Hair follicular keratinocyte (primary cell): ENCODE measurements around the gene CEND1. TPM values are rescaled to one million over a fixed set of nuclear protein-coding genes. Genes with fewer than 3 reads are reported as not detected.

Experiments used
- total RNA-seq: library from RNA; depleted of rRNA; stranded (reverse); fragments of >200 nt; gene quantifications from 2 replicates; pipeline ENCODE4 v1.2.3, GENCODE V29; 2015

CEND1 gene
- not detected in 2 replicates for total RNA-seq

DNA sequence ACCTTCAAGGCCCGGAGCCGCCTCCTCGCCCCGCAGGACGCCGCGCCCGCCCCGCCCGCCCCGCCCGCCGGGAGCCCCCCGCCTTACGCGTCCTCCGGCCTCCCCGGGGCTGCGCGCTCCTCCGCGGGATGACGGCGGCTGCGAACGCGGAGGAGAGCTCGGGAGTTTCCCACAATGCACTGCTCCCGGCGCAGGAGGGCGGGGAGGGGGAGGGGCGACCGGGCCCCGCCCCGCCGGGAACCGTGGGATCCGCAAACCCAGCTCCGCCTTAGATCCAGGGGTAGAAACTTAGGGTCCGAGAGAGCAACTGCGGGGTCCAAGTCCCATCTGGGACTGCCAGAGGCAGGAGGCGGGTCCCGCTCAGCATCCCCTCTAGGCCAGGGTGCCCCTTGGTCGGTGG, at the start of gene CEND1:
Gene CEND1 (minus strand): TSS at position 148 of the 400 bp plus-strand sequence. CDS start 1,514 bp downstream, outside the sequence.

GRCh38 chr11:832529-833113, 42.7 kb upstream of the CEND1 start, which contains the start of gene CD151:
TSS of gene CD151 (plus strand) at chr11:832952. CDS start at chr11:836070, 3,118 bp downstream.

DNA sequence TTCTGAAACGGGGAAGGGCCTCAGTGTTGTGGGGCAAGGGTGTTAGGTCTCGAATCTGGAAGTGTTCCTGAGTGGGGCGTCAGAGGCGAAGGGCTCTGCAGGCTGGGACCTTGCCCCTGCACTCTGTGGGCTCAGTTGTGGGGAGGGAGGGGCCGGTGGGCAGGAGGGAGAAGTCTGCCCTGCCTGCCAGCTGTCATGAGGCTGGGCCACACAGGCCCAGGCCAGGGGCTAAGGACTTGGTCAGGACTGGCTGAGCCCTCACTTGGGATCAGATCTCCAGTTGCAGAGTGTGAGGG, 38.0 kb upstream of the CEND1 start, which contains the start of gene CRACR2B:
Gene CRACR2B (plus strand): TSS at position 23 of the 296 bp plus-strand sequence. CDS start 689 bp downstream, outside the sequence.

DNA sequence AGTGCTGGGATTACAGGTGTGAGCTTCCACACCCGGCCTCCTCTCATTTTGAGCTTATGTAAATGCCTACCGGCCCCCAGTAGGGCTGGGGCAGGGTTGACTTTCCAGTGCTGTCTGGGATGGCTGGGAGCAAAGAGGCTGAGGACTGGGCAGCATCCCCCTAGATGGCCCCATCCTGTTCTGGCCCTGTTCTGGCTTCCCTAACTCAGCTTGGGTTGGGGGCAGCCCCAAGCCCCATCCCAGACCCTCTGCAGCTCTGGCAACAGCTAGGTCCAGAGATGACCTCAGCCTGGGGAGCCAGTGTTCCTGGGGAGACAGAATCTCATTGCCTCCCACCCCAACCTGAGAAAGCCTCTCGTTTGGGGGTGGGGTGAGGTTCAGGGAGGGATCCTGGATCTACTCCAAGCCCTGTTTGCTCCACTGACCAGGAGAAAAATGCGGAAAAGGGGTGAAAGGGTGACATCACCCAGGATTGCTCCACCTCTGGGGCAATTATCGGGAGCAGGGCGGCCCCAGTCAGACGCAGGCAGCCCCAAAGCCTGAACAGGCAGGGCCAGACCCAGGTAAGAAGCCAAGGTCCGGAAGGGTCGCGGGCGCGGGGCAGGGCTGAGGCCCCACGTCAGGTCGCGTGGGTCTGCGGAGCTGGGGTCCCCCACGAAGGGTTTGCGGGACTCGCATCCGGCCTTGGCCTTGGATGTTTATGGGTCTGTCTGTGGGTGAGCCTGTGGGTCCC, 28.7 kb upstream of the CEND1 start, which contains the start of gene PNPLA2:
Gene PNPLA2 (plus strand): TSS at position 519 of the 733 bp plus-strand sequence. CDS start 805 bp downstream, outside the sequence.

DNA sequence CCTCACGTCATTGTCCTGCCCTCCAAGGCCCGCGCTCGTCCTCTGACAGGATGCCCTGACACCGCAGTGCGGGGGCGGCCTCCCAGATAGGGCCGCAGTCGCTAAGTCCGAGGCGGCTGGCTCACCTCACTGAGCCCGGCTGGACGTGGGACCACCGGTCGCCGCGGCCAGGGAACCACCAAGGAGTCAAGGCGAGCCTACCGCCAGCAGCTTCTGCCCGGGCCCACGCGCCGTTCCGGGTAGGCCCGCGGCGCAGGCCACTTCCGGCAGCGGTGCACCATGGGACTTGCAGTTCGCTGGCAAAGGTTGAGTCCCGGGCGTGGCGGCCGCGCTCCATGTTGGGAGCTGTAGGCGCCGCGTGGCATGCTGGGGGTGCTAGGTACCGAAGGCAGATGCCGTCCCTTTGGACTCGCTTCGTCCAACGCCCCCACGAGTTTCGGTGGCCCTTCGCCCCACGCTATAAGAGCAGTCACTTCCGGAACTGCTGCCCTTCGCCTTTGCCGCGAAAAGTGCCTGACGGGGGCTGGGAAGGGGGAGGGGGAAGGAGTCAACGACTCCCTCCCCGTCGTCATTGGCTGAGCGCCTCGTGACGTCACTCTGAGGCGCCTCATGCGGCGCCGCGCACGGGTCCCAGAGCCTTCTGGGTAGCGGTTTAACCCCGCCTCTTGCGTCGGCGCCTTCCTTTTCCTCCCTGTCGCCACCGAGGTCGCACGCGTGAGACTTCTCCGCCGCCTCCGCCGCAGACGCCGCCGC, 19.6 kb upstream of the CEND1 start, which contains the start of gene RPLP2:
Gene RPLP2 (plus strand): TSS at position 681 of the 753 bp plus-strand sequence. CDS start 268 bp downstream, outside the sequence.

DNA sequence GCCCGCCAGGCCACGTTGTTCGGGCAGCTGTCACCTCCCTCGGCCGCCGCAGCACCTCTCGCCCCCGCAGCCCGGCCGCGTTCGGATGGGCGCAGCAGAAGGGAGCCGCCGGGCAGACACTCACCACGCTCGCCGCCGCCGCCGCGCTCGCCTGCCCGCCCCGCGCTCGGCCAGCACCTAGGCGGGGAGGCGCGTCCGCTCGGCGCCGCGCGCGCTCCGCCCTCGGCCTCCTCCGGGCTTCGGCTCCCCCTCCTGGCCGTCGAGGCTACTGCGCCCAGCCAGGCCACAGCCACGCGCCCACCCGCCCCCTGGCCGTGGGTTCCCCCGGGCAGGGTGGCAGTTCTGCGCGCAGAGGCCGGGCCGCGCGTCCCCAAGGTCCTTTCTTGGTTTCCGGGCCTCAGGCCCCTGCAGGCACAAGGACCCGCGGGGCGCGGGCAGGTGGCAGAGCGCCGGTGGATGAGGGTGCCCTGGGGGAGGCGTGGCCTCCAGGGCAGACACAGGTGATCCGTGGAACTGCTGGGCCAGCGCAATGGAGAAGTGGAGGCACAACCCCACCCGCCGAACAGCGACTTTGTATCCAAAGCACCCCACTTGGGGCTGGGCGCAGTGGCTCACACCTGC, 8.3 kb upstream of the CEND1 start, which contains the start of gene SLC25A22:
Gene SLC25A22 (minus strand): TSS at position 189 of the 621 bp plus-strand sequence. CDS start 3,275 bp downstream, outside the sequence.

DNA sequence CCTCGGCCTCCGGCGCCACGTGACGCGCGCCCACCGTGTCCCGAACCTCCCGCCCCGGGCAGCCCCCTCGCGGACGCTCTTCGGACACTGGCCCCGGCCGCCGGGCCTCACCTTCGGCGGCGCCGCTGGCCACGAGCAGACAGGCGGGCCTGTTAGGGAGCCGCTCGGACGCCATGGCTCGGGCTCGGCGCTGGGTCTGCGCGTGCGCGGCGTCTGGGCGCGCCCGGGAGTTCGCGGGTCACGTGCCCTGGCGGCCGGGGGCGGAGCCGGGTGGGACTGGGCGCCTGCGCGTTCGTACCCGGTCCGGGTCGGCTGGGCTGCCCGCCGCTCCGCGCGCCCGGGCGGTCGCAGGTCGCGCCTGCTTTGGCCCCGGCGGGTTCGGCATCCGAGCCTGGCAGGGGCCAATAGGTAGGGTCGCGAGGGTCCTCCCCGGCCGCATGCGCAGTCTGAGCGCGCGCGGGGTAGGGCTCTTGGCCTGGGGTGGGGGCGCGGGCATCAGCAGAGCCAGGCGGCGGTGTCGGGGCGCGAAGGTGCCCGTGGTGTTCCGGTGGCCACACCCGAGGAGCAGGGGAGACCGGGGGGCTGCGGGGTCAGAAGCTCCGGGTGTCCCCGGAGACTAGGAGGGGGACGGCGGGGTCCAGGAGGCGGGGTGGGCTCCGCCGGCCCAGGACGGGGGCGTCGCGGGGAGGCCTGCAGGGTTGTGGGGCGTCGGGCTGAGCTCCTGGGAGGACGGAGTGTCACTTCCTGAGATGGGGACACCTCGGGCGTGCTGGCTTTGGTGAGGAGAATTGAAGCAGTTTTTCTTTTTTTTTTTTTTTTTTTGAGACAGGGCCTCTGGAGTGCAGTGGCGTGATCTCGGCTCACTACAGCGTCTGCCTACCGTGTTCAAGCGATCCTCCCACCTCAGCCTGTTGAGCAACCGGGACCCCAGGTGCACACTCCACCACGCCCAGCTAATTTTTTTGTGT, 12.3 kb downstream of the CEND1 start, which contains the start of gene GATD1:
Gene GATD1 (minus strand): TSS at position 200 of the 968 bp plus-strand sequence. CDS start 25 bp downstream, at position 175.

DNA sequence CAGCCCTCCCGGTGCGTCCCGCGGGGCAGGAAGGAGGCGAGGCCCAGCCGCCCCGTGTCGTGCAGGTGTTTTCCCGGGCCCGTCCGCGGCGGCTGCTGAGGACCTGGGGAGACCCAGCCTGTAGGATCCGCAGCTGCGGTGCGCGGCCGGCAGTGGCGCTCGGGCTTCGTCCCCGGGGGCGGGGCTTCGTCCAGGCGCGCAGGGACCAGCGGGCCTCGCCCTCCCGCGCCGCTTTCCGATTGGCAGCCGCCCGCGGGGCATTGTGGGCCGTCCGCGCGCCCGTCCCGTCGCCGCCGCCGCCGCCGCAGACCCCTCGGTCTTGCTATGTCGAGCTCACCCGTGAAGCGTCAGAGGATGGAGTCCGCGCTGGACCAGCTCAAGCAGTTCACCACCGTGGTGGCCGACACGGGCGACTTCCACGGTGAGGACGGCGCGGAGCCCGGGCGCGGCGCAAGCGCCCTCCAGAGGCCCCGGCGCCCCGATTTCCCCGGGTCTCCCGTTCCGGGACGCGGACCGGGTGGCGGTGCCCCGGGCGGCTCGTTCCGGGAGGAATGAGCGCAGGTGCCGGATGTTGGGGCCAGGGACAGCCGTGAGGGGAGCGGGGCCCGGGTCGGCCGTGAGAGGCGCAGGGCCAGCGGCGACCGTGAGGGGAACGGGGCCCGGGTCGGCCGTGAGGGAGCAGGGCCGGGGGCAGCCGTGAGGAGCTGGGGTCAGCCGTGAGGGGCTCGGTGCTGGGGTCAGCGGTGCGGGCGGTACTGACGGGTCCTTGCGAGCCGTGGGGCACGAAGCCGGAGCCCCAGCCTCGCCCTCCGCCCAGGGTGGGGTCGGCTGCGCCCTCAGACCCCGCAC, 42.5 kb downstream of the CEND1 start, which contains the start of gene TALDO1:
Gene TALDO1 (plus strand): TSS at position 307 of the 849 bp plus-strand sequence. CDS start 18 bp downstream, at position 325.

Other genes starting within 250 kb of the CEND1 start
- gene LMNTD2, start 229.4 kb downstream of the CEND1 start, total RNA-seq, result 0.23 and 3.0 TPM in 2 replicates
- gene RASSF7, start 229.1 kb downstream of the CEND1 start, total RNA-seq, result 47.2 and 60.8 TPM in 2 replicates
- 13.8 and 21.4 TPM in 2 replicates for gene PHRF1, start 213.6 kb downstream of the CEND1 start, total RNA-seq
- gene IRF7, start 174.1 kb downstream of the CEND1 start, total RNA-seq, result 8.0 and 15.8 TPM in 2 replicates
- not detected in 2 replicates for gene CDHR5, start 165.1 kb downstream of the CEND1 start, total RNA-seq
- not detected in 2 replicates for gene SCT, start 162.9 kb downstream of the CEND1 start, total RNA-seq
- not detected in 2 replicates for gene DRD4, start 152.8 kb downstream of the CEND1 start, total RNA-seq
- 16.0 and 25.5 TPM in 2 replicates for gene DEAF1, start 94.9 kb downstream of the CEND1 start, total RNA-seq
- 23.7 and 40.1 TPM in 2 replicates for gene TMEM80, start 94.3 kb downstream of the CEND1 start, total RNA-seq
- 92.0 and 124 TPM in 2 replicates for gene EPS8L2, start 83.9 kb downstream of the CEND1 start, total RNA-seq
- gene TALDO1, start 42.6 kb downstream of the CEND1 start, total RNA-seq, result 212 and 214 TPM in 2 replicates
- 23.1 and 25.0 TPM in 2 replicates for gene GATD1, start 12.6 kb downstream of the CEND1 start, total RNA-seq
- gene SLC25A22, start 8.2 kb upstream of the CEND1 start, total RNA-seq, result 19.0 and 21.6 TPM in 2 replicates
- 10.0 and 16.2 TPM in 2 replicates for gene PIDD1, start 15.1 kb upstream of the CEND1 start, total RNA-seq
- gene RPLP2, start 19.9 kb upstream of the CEND1 start, total RNA-seq, result 674 and 1,062 TPM in 2 replicates
- gene PNPLA2, start 28.8 kb upstream of the CEND1 start, total RNA-seq, result 7.1 and 11.9 TPM in 2 replicates
- 0.68 and 1.0 TPM in 2 replicates for gene CRACR2B, start 37.8 kb upstream of the CEND1 start, total RNA-seq
- 490 and 530 TPM in 2 replicates for gene CD151, start 42.9 kb upstream of the CEND1 start, total RNA-seq
- gene POLR2L, start 52.4 kb upstream of the CEND1 start, total RNA-seq, result 124 and 148 TPM in 2 replicates
- 173 and 207 TPM in 2 replicates for gene TSPAN4, start 52.8 kb upstream of the CEND1 start, total RNA-seq
- 70.0 and 75.8 TPM in 2 replicates for gene CHID1, start 120.7 kb upstream of the CEND1 start, total RNA-seq
- 35.6 and 56.2 TPM in 2 replicates for gene AP2A2, start 135.8 kb upstream of the CEND1 start, total RNA-seq
- gene MUC6, start 246.6 kb upstream of the CEND1 start, total RNA-seq, result not detected in 2 replicates